ENCODE data around the gene RPE.
A peak's percentile ranks its signal among the peaks of the same experiment; 100 is the strongest.

RPE gene

DNA sequence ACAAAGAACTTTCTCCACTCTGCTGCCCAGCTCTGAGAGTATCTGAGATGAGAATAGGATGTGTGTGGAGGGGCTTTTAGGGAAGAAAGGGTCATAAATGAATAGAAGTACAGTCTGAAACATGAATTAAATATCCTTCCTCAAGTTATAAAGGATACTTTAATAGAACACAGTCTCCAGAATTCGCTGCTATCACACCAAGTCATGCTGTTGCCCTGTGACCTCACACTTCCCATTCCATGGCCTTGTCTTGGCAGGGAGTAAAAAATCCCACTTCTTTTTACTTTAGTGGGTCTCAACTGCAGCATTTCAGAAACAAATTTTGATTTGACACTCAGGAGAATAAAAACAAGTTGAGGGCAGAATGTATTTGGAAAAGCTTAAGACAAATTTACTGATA is 3.8 kb upstream of the RPE start:
- Histone ChIP-seq H3K9me3 (ENCODE audit: control insufficient read depth, low read length) (no peaks in the 10 kb centered on the region), H3K4me1 (ENCODE audit: control insufficient read depth, insufficient read depth, low read length) (no peaks in the 10 kb centered on the region), H3K27me3 (ENCODE audit: control insufficient read depth, insufficient read depth, low read length, poor library complexity, severe bottlenecking) (no peaks in the 10 kb centered on the region), H3K27ac (ENCODE audit: insufficient read depth, low read depth, low read length, poor library complexity, severe bottlenecking) (no peak overlapping the region), H3K4me3 (ENCODE audit: insufficient read depth, low read depth, low read length) (no peak overlapping the region), H3K36me3 (ENCODE audit: control insufficient read depth, insufficient read depth, low read length) (no peaks in the 10 kb centered on the region)
- WGBS, 2 experiments: 77% methylated on average over 1 of the region's 1 CpG

- H3K27ac ChIP-seq (ENCODE audit: insufficient read depth, low read depth, low read length, poor library complexity, severe bottlenecking): no peak overlapping the region
- no peaks in the 10 kb centered on the region for H3K27me3 ChIP-seq (ENCODE audit: control insufficient read depth, insufficient read depth, low read length, poor library complexity, severe bottlenecking)
- WGBS, 2 experiments: 96 to 97% methylated on average over 32 of the region's 32 CpGs
- no peaks in the 10 kb centered on the region for H3K36me3 ChIP-seq (ENCODE audit: control insufficient read depth, insufficient read depth, low read length)
- no peaks in the 10 kb centered on the region for H3K9me3 ChIP-seq (ENCODE audit: control insufficient read depth, low read length)
- H3K4me3 ChIP-seq (ENCODE audit: insufficient read depth, low read depth, low read length): no peak overlapping the region
- no peaks in the 10 kb centered on the region for H3K4me1 ChIP-seq (ENCODE audit: control insufficient read depth, insufficient read depth, low read length)
Measured at GRCh38 chr2:210000464-210001324, 1.7 kb upstream of the RPE start.

GRCh38 chr2:210003359-210003758 is 921 bp downstream of the RPE start:
- 54 to 60% methylated on average over 1 of the region's 2 CpGs for WGBS, 2 experiments
- no peak overlapping the region for H3K27ac ChIP-seq (ENCODE audit: insufficient read depth, low read depth, low read length, poor library complexity, severe bottlenecking)
- no peaks in the 10 kb centered on the region for H3K27me3 ChIP-seq (ENCODE audit: control insufficient read depth, insufficient read depth, low read length, poor library complexity, severe bottlenecking)
- H3K4me3 ChIP-seq (ENCODE audit: insufficient read depth, low read depth, low read length): peak overlapping the region; percentile 99
- no peaks in the 10 kb centered on the region for H3K9me3 ChIP-seq (ENCODE audit: control insufficient read depth, low read length)
- no peaks in the 10 kb centered on the region for H3K4me1 ChIP-seq (ENCODE audit: control insufficient read depth, insufficient read depth, low read length)
- peaks cover 5% of the 10 kb centered on the region for H3K36me3 ChIP-seq (ENCODE audit: control insufficient read depth, insufficient read depth, low read length)

GRCh38 chr2:210004881-210005280 is 2.4 kb downstream of the RPE start:
- H3K36me3 ChIP-seq (ENCODE audit: control insufficient read depth, insufficient read depth, low read length): peaks cover 5% of the 10 kb centered on the region
- no peaks in the 10 kb centered on the region for H3K9me3 ChIP-seq (ENCODE audit: control insufficient read depth, low read length)
- WGBS, 2 experiments: 94 to 96% methylated on average over 2 of the region's 2 CpGs
- H3K4me1 ChIP-seq (ENCODE audit: control insufficient read depth, insufficient read depth, low read length): no peaks in the 10 kb centered on the region
- no peaks in the 10 kb centered on the region for H3K27me3 ChIP-seq (ENCODE audit: control insufficient read depth, insufficient read depth, low read length, poor library complexity, severe bottlenecking)
- no peak overlapping the region for H3K4me3 ChIP-seq (ENCODE audit: insufficient read depth, low read depth, low read length)
- H3K27ac ChIP-seq (ENCODE audit: insufficient read depth, low read depth, low read length, poor library complexity, severe bottlenecking): no peak overlapping the region

DNA sequence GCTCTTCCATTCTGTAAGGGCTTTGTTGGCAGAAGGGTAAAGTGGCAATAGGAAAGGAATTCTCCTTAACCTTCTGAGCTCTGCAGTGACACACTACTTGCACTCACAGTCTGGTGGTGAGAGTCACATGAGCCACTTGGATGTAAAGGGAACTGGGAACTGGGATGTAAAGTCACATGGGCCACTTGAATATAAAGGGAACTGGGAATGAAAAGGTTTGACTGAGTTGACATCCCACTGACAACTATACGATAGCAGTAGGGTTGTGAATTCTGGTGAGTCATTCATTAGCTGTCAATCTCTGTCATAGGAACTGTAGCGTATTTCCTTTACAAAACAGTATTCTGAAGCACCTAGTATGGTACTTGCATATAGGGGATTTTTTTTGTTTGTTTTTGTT is 5.5 kb downstream of the RPE start:
- 95 to 97% methylated on average over 2 of the region's 2 CpGs for WGBS, 2 experiments
- H3K27me3 ChIP-seq (ENCODE audit: control insufficient read depth, insufficient read depth, low read length, poor library complexity, severe bottlenecking): no peaks in the 10 kb centered on the region
- peaks cover 5% of the 10 kb centered on the region for H3K36me3 ChIP-seq (ENCODE audit: control insufficient read depth, insufficient read depth, low read length)
- H3K4me3 ChIP-seq (ENCODE audit: insufficient read depth, low read depth, low read length): no peak overlapping the region
- H3K9me3 ChIP-seq (ENCODE audit: control insufficient read depth, low read length): no peaks in the 10 kb centered on the region
- H3K4me1 ChIP-seq (ENCODE audit: control insufficient read depth, insufficient read depth, low read length): no peaks in the 10 kb centered on the region
- H3K27ac ChIP-seq (ENCODE audit: insufficient read depth, low read depth, low read length, poor library complexity, severe bottlenecking): no peak overlapping the region

- no peaks in the 10 kb centered on the region for H3K27me3 ChIP-seq (ENCODE audit: control insufficient read depth, insufficient read depth, low read length, poor library complexity, severe bottlenecking)
- no peaks in the 10 kb centered on the region for H3K9me3 ChIP-seq (ENCODE audit: control insufficient read depth, low read length)
- WGBS, 2 experiments: 82 to 100% methylated on average over 1 to 6 of the region's 6 CpGs
- peaks cover 5% of the 10 kb centered on the region for H3K36me3 ChIP-seq (ENCODE audit: control insufficient read depth, insufficient read depth, low read length)
- H3K27ac ChIP-seq (ENCODE audit: insufficient read depth, low read depth, low read length, poor library complexity, severe bottlenecking): no peak overlapping the region
- no peaks in the 10 kb centered on the region for H3K4me1 ChIP-seq (ENCODE audit: control insufficient read depth, insufficient read depth, low read length)
- H3K4me3 ChIP-seq (ENCODE audit: insufficient read depth, low read depth, low read length): no peak overlapping the region
Measured at GRCh38 chr2:210009126-210009525, 6.7 kb downstream of the RPE start.

- Histone ChIP-seq H3K9me3 (ENCODE audit: control insufficient read depth, low read length) (no peaks in the 10 kb centered on the region), H3K27ac (ENCODE audit: insufficient read depth, low read depth, low read length, poor library complexity, severe bottlenecking) (no peak overlapping the region), H3K36me3 (ENCODE audit: control insufficient read depth, insufficient read depth, low read length) (peaks cover 5% of the 10 kb centered on the region), H3K4me3 (ENCODE audit: insufficient read depth, low read depth, low read length) (no peak overlapping the region), H3K4me1 (ENCODE audit: control insufficient read depth, insufficient read depth, low read length) (no peaks in the 10 kb centered on the region), H3K27me3 (ENCODE audit: control insufficient read depth, insufficient read depth, low read length, poor library complexity, severe bottlenecking) (no peaks in the 10 kb centered on the region)
- 92 to 96% methylated on average over 3 of the region's 3 CpGs for WGBS, 2 experiments
Measured at GRCh38 chr2:210009896-210010295, 7.5 kb downstream of the RPE start.

DNA sequence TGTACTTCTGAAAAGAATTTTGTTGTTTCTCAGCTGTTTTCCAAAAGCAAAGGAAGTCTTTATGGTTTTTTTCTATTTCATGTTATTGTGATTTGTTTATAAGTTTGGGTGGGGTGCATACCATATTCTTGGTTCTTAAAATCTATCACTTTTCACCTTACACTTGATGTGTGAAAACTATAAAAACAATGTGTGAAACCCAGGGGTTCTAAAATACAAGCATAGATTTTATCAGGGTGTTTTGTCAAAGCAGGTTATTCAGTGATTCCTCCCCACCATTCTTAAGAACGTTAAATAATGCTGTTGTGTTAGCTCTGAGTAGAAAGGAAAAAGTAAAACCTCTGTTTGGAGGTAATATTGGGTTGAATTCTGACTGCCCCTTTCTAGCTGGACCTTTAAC is 17.7 kb downstream of the RPE start:
- Histone ChIP-seq H3K36me3 (ENCODE audit: control insufficient read depth, insufficient read depth, low read length) (peaks cover 48% of the 10 kb centered on the region), H3K27ac (ENCODE audit: insufficient read depth, low read depth, low read length, poor library complexity, severe bottlenecking) (no peak overlapping the region), H3K27me3 (ENCODE audit: control insufficient read depth, insufficient read depth, low read length, poor library complexity, severe bottlenecking) (no peaks in the 10 kb centered on the region), H3K9me3 (ENCODE audit: control insufficient read depth, low read length) (no peaks in the 10 kb centered on the region), H3K4me3 (ENCODE audit: insufficient read depth, low read depth, low read length) (no peak overlapping the region), H3K4me1 (ENCODE audit: control insufficient read depth, insufficient read depth, low read length) (no peaks in the 10 kb centered on the region)
- WGBS, 2 experiments: 89% methylated on average over 1 of the region's 1 CpG; no CpG with 5 or more reads in 1 of the 2 experiments

DNA sequence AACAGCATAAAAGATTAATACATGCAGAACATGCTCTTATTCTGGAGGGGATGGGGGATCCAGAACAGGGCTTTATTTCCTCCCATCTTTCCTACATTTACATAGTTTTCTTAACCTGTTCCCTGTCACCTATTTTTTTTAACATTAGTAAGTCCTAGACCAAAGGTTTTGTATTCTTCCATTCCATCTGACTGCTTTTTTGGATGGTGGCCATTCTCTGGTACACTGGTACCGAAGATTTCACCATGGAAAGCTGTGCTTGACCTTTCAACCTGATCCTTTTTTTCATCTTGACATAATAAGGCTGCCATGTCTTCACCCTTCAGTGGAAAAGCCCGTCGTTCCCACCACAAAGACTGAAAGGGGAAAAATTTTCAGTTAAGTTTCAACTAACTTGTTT is 20.4 kb downstream of the RPE start:
- no peaks in the 10 kb centered on the region for H3K4me1 ChIP-seq (ENCODE audit: control insufficient read depth, insufficient read depth, low read length)
- peaks cover 29% of the 10 kb centered on the region for H3K36me3 ChIP-seq (ENCODE audit: control insufficient read depth, insufficient read depth, low read length)
- H3K27ac ChIP-seq (ENCODE audit: insufficient read depth, low read depth, low read length, poor library complexity, severe bottlenecking): no peak overlapping the region
- H3K4me3 ChIP-seq (ENCODE audit: insufficient read depth, low read depth, low read length): no peak overlapping the region
- no peaks in the 10 kb centered on the region for H3K9me3 ChIP-seq (ENCODE audit: control insufficient read depth, low read length)
- 97 to 99% methylated on average over 1 to 3 of the region's 3 CpGs for WGBS, 2 experiments
- H3K27me3 ChIP-seq (ENCODE audit: control insufficient read depth, insufficient read depth, low read length, poor library complexity, severe bottlenecking): no peaks in the 10 kb centered on the region

DNA sequence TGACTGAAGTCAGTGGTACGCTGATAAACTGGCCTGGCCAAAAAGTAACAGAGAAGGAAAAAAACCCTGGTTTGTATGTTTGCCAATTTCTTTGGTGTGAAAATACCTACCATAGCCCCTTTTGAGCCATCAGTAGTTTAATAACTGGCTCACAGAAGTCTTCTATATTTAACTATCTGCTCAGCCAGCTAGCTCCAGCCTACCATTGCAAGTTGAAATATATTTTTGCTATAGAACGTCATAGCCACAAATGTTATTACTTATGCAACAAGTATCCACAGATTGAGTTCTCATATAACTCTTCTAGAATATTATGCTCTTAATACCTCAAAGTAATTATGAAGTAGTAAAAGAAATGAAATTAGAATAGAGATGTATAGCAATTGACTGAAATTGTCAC is 25.2 kb downstream of the RPE start:
- 100% methylated on average over 1 to 2 of the region's 2 CpGs for whole genome bisulfite sequencing, 2 experiments
- Histone ChIP-seq H3K4me1 (ENCODE audit: control insufficient read depth, insufficient read depth, low read length) (no peaks in the 10 kb centered on the region), H3K27ac (ENCODE audit: insufficient read depth, low read depth, low read length, poor library complexity, severe bottlenecking) (no peak overlapping the region), H3K27me3 (ENCODE audit: control insufficient read depth, insufficient read depth, low read length, poor library complexity, severe bottlenecking) (no peaks in the 10 kb centered on the region), H3K4me3 (ENCODE audit: insufficient read depth, low read depth, low read length) (no peak overlapping the region), H3K36me3 (ENCODE audit: control insufficient read depth, insufficient read depth, low read length) (peaks cover 9% of the 10 kb centered on the region), H3K9me3 (ENCODE audit: control insufficient read depth, low read length) (no peaks in the 10 kb centered on the region)

All from ectodermal cell (in vitro differentiated cells).